ENCODE measurements around the gene LGALS3. TPM values are rescaled to one million over a fixed set of nuclear protein-coding genes. Genes with fewer than 3 reads are reported as not detected.

The LGALS3 gene
- total and polyA plus RNA-seq, 4 donors: 6.9 to 20.8 (median 10.7) TPM

DNA sequence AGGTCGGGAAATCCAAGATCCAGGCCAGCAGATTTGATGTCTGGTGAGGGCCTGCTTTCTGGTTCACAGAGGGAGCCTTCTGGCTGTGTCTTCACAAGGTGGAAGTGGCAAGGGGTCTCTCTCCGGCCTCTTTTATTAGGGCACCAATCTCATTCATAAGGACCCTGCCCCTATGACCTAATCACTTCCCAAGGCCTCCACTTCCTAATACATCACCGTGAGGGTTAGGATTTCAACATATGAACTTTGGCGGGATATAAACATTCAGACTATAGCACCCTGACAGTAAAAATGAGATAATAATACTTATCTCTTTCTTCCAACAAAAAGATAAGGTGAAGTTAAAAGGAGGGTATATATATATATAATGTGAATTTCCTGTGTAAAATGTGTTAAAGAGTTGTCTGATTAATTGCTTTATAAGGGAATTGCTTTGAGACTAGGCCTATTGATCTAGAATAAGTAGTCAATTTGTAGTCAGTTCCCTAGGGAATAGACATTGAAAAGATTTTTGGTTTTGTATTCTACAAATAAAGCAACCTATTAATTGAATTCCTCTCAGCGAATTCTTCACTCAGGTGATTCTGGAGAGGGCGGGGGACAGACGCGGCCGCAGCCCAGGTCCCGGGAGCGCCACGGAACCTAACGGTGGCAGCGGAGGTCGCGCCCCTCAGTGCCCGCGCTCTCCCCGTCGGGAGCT, 516 bp upstream of the LGALS3 start:
- Histone ChIP-seq H3K9ac (ENCODE audit: low read depth in 1 of 2, low read length in 2 of 2) (no peak overlapping the region), H3K27ac (ENCODE audit: low read depth in 1 of 2, low read length in 2 of 2) (no peak overlapping the region), H3K9me3 (ENCODE audit: control insufficient read depth in 4 of 4, low read length in 3 of 4) (no peaks in the 10 kb centered on the region), H3K27me3 (ENCODE audit: control insufficient read depth in 4 of 4, insufficient read depth in 4 of 4, low read length in 3 of 4) (peaks cover 0 to 3% (median 1%) of the 10 kb centered on the region in 4 donors), H3K4me3 (ENCODE audit: low read depth in 1 of 3, low read length in 3 of 3) (peak overlapping the region in 1 of 3 donors; percentile 63), H3K36me3 (ENCODE audit: control insufficient read depth in 4 of 4, insufficient read depth in 3 of 4, low read depth in 1 of 4, low read length in 3 of 4) (no peaks in the 10 kb centered on the region), H3K4me1 (ENCODE audit: control insufficient read depth in 4 of 4, insufficient read depth in 4 of 4, low read length in 3 of 4) (peaks cover 0 to 16% (median 8%) of the 10 kb centered on the region in 4 donors)
- 33% methylated on average over 20 of the region's 20 CpGs for WGBS
- TF ChIP-seq, protein P1, sequence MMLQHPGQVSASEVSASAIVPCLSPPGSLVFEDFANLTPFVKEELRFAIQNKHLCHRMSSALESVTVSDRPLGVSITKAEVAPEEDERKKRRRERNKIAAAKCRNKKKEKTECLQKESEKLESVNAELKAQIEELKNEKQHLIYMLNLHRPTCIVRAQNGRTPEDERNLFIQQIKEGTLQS (IDR thresholded peaks at IDR 0.05): no peak
- DNase-seq (ENCODE audit: low spot score): no peak

DNA sequence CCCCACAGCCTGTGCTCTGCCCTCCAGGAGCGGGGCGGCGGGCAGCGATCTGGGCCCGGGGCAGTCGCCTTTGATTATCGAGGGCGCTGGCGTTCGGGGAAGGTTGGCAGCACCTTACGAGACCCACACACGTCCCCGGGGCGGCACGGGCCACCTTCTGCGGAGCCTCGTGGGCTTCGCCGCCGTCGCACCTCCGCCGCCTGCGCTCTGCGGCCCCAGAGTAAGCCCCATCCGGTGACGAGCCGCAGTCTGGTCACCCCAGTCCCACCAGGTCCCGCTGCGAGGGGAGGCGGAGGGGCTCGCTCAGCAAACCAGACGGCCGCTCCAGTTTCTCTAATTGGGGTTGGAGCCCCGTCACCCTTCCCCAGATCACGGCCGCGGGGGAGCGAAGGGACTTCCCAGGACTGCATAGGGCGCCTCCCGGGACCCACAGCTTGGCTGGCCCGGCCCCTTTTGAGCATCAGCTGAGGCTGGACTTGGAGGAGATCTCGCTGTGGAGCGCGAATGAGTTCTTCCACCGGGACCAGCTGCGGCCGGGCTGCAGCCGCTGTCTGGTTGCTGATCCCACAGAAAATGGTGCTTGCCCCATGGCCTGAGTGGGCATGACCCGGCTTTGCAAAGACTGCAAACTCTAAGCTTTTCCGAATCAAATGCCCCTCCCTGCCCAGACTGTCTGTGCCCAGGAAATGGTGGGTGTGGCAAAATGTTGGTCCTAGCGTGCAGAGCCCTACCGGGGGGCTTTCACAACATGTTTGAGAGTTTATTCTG, 560 bp downstream of the LGALS3 start:
- H3K27me3 ChIP-seq (ENCODE audit: control insufficient read depth in 4 of 4, insufficient read depth in 4 of 4, low read length in 3 of 4): peaks cover 0 to 3% (median 1%) of the 10 kb centered on the region in 4 donors
- no peaks in the 10 kb centered on the region for H3K36me3 ChIP-seq (ENCODE audit: control insufficient read depth in 4 of 4, insufficient read depth in 3 of 4, low read depth in 1 of 4, low read length in 3 of 4)
- DNase-seq (ENCODE audit: low spot score): no peak
- H3K9me3 ChIP-seq (ENCODE audit: control insufficient read depth in 4 of 4, low read length in 3 of 4): no peaks in the 10 kb centered on the region
- H3K4me3 ChIP-seq (ENCODE audit: low read depth in 1 of 3, low read length in 3 of 3): peak overlapping the region in 2 of 3 donors; percentile 52 to 63
- H3K27ac ChIP-seq (ENCODE audit: low read depth in 1 of 2, low read length in 2 of 2): peak overlapping the region; percentile 17 to 53
- peaks cover 0 to 16% (median 8%) of the 10 kb centered on the region in 4 donors for H3K4me1 ChIP-seq (ENCODE audit: control insufficient read depth in 4 of 4, insufficient read depth in 4 of 4, low read length in 3 of 4)
- TF ChIP-seq, protein P1 (IDR thresholded peaks at IDR 0.05): no peak
- TF ChIP-seq HNF4A (conservative IDR thresholded peaks at IDR 0.05) (no peak), RXRA (IDR thresholded peaks at IDR 0.05) (no peak), EGR1 (IDR thresholded peaks at IDR 0.05; ENCODE audit: low read depth in 2 of 2) (no peak), RAD21 (IDR thresholded peaks at IDR 0.05) (no peak), HNF4G (IDR thresholded peaks at IDR 0.05) (no peak), NR2F2 (IDR thresholded peaks at IDR 0.05) (no peak), FOXA1 (IDR thresholded peaks at IDR 0.05) (no peak), JUND (IDR thresholded peaks at IDR 0.05) (no peak), TAF1 (conservative IDR thresholded peaks at IDR 0.05) (no peak), YY1 (IDR thresholded peaks at IDR 0.05) (no peak)
- TF ChIP-seq, protein P2, sequence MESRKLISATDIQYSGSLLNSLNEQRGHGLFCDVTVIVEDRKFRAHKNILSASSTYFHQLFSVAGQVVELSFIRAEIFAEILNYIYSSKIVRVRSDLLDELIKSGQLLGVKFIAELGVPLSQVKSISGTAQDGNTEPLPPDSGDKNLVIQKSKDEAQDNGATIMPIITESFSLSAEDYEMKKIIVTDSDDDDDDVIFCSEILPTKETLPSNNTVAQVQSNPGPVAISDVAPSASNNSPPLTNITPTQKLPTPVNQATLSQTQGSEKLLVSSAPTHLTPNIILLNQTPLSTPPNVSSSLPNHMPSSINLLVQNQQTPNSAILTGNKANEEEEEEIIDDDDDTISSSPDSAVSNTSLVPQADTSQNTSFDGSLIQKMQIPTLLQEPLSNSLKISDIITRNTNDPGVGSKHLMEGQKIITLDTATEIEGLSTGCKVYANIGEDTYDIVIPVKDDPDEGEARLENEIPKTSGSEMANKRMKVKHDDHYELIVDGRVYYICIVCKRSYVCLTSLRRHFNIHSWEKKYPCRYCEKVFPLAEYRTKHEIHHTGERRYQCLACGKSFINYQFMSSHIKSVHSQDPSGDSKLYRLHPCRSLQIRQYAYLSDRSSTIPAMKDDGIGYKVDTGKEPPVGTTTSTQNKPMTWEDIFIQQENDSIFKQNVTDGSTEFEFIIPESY (IDR thresholded peaks at IDR 0.05): no peak
- TF ChIP-seq, protein P3, sequence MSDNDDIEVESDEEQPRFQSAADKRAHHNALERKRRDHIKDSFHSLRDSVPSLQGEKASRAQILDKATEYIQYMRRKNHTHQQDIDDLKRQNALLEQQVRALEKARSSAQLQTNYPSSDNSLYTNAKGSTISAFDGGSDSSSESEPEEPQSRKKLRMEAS (IDR thresholded peaks at IDR 0.05): no peak
- 4% methylated on average over 53 of the region's 53 CpGs for WGBS
- H3K9ac ChIP-seq (ENCODE audit: low read depth in 1 of 2, low read length in 2 of 2): no peak overlapping the region

DNA sequence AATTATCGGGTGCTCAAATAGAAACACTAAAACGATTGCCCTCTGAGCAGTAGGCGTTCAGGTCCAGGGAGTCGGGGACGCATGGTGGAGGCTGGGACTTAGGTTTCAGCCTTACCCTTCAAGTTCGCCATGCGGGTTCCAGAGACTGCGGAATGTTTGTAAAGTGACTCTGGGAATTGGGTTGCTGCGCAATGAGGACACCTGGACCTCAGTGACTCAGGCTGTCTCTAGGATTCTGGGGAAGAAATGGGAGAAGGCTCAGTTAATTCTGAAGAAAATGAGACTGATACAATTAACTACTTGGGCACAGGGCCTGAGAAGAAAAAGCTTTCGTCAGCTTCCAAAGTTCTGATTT, 1.1 kb downstream of the LGALS3 start:
- peaks cover 0 to 3% (median 1%) of the 10 kb centered on the region in 4 donors for H3K27me3 ChIP-seq (ENCODE audit: control insufficient read depth in 4 of 4, insufficient read depth in 4 of 4, low read length in 3 of 4)
- no peak overlapping the region for H3K9ac ChIP-seq (ENCODE audit: low read depth in 1 of 2, low read length in 2 of 2)
- 23% methylated on average over 10 of the region's 10 CpGs for WGBS
- H3K9me3 ChIP-seq (ENCODE audit: control insufficient read depth in 4 of 4, low read length in 3 of 4): no peaks in the 10 kb centered on the region
- no peak for DNase-seq (ENCODE audit: low spot score)
- no peak overlapping the region for H3K27ac ChIP-seq (ENCODE audit: low read depth in 1 of 2, low read length in 2 of 2)
- H3K4me3 ChIP-seq (ENCODE audit: low read depth in 1 of 3, low read length in 3 of 3): peak overlapping the region in 2 of 3 donors; percentile 52 to 63
- peaks cover 0 to 16% (median 8%) of the 10 kb centered on the region in 4 donors for H3K4me1 ChIP-seq (ENCODE audit: control insufficient read depth in 4 of 4, insufficient read depth in 4 of 4, low read length in 3 of 4)
- no peaks in the 10 kb centered on the region for H3K36me3 ChIP-seq (ENCODE audit: control insufficient read depth in 4 of 4, insufficient read depth in 3 of 4, low read depth in 1 of 4, low read length in 3 of 4)
- TF ChIP-seq YY1 (IDR thresholded peaks at IDR 0.05) (no peak), TAF1 (conservative IDR thresholded peaks at IDR 0.05) (no peak), RXRA (IDR thresholded peaks at IDR 0.05) (no peak), SP1 (IDR thresholded peaks at IDR 0.05) (no peak), RAD21 (IDR thresholded peaks at IDR 0.05) (no peak), NR2F2 (IDR thresholded peaks at IDR 0.05) (no peak), EGR1 (IDR thresholded peaks at IDR 0.05; ENCODE audit: low read depth in 2 of 2) (no peak), GABPA (IDR thresholded peaks at IDR 0.05 in 1 of 2, conservative IDR thresholded peaks at IDR 0.05 in 1 of 2) (no peak), HNF4G (IDR thresholded peaks at IDR 0.05) (no peak)
- TF ChIP-seq, protein P4, sequence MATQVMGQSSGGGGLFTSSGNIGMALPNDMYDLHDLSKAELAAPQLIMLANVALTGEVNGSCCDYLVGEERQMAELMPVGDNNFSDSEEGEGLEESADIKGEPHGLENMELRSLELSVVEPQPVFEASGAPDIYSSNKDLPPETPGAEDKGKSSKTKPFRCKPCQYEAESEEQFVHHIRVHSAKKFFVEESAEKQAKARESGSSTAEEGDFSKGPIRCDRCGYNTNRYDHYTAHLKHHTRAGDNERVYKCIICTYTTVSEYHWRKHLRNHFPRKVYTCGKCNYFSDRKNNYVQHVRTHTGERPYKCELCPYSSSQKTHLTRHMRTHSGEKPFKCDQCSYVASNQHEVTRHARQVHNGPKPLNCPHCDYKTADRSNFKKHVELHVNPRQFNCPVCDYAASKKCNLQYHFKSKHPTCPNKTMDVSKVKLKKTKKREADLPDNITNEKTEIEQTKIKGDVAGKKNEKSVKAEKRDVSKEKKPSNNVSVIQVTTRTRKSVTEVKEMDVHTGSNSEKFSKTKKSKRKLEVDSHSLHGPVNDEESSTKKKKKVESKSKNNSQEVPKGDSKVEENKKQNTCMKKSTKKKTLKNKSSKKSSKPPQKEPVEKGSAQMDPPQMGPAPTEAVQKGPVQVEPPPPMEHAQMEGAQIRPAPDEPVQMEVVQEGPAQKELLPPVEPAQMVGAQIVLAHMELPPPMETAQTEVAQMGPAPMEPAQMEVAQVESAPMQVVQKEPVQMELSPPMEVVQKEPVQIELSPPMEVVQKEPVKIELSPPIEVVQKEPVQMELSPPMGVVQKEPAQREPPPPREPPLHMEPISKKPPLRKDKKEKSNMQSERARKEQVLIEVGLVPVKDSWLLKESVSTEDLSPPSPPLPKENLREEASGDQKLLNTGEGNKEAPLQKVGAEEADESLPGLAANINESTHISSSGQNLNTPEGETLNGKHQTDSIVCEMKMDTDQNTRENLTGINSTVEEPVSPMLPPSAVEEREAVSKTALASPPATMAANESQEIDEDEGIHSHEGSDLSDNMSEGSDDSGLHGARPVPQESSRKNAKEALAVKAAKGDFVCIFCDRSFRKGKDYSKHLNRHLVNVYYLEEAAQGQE (IDR thresholded peaks at IDR 0.05): no peak
- TF ChIP-seq, protein P3 (IDR thresholded peaks at IDR 0.05): no peak
- TF ChIP-seq, protein P5, sequence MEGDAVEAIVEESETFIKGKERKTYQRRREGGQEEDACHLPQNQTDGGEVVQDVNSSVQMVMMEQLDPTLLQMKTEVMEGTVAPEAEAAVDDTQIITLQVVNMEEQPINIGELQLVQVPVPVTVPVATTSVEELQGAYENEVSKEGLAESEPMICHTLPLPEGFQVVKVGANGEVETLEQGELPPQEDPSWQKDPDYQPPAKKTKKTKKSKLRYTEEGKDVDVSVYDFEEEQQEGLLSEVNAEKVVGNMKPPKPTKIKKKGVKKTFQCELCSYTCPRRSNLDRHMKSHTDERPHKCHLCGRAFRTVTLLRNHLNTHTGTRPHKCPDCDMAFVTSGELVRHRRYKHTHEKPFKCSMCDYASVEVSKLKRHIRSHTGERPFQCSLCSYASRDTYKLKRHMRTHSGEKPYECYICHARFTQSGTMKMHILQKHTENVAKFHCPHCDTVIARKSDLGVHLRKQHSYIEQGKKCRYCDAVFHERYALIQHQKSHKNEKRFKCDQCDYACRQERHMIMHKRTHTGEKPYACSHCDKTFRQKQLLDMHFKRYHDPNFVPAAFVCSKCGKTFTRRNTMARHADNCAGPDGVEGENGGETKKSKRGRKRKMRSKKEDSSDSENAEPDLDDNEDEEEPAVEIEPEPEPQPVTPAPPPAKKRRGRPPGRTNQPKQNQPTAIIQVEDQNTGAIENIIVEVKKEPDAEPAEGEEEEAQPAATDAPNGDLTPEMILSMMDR (IDR thresholded peaks at IDR 0.05; ENCODE audit: low read depth, low read length, missing input control): no peak
